Measurements from ENCODE around the gene IL17A.

The IL17A gene

DNA sequence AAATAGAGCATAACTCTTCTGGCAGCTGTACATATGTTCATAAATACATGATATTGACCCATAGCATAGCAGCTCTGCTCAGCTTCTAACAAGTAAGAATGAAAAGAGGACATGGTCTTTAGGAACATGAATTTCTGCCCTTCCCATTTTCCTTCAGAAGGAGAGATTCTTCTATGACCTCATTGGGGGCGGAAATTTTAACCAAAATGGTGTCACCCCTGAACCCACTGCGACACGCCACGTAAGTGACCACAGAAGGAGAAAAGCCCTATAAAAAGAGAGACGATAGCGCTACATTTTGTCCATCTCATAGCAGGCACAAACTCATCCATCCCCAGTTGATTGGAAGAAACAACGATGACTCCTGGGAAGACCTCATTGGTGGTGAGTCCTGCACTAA, at the start of gene IL17A:
Gene IL17A (plus strand): TSS at position 301 of the 400 bp plus-strand sequence. CDS start 57 bp downstream, at position 358.
- DNase-seq (ENCODE audit: low read depth in 2 of 2): no peak

DNA sequence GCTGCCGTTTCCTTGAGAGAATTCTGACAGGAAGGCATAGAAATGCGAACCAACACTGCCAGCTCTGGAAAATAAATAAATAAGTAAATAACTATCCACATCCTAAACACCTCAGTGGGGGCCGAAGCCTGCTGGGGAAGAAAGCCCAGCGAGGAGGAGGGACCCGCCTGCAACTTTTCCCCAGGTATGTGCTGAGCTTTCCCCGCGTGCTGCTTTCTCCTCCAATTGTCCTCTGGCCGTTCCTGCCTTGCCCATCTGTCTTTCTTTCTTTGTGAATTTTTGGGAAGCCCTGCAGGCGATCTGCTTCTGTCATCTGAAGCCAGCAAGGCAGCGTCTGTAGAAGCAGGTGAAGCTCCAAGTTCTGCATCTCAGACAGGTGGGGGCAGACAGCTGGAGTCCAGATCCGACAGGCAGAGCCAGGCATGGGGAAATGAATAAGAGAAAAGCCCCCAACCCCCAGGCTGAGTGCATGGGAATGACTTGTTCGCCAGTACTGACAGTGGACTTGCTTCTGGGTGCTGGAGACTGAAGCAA, 49.2 kb upstream of the IL17A start:
- DNase-seq (ENCODE audit: low read depth in 2 of 2): no peak

GRCh38 chr6:52138284-52138683, 47.9 kb upstream of the IL17A start:
- DNase-seq (ENCODE audit: low read depth in 2 of 2): no peak

- DNase-seq (ENCODE audit: low read depth in 2 of 2): no peak
These were observed 46.0 kb upstream of the IL17A start for GRCh38 chr6:52139985-52140680.

GRCh38 chr6:52141596-52141995, 44.6 kb upstream of the IL17A start:
- no peak for DNase-seq (ENCODE audit: low read depth in 2 of 2)

GRCh38 chr6:52142556-52142955, 43.6 kb upstream of the IL17A start:
- no peak for DNase-seq (ENCODE audit: low read depth in 2 of 2)

DNA sequence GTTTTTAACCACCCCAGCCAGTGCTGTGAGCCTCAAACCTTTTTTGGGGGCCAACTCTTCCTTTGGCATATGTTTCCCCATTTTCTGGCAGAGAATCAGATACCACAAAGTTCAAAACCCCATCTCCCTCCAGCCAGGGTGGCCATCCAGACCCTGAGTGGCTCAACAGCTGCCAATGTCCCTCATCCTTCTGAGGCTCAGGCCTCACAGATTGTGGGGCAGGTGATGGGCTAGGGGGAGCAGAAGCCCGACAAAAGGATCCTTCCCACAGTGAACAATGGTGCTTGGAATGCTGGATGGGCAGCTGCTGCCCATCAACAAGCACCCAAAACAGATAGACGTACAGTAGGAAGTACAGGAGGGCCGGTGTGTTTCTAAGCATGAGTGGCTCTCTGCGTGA, 42.6 kb upstream of the IL17A start:
- DNase-seq (ENCODE audit: low read depth in 2 of 2): no peak

DNA sequence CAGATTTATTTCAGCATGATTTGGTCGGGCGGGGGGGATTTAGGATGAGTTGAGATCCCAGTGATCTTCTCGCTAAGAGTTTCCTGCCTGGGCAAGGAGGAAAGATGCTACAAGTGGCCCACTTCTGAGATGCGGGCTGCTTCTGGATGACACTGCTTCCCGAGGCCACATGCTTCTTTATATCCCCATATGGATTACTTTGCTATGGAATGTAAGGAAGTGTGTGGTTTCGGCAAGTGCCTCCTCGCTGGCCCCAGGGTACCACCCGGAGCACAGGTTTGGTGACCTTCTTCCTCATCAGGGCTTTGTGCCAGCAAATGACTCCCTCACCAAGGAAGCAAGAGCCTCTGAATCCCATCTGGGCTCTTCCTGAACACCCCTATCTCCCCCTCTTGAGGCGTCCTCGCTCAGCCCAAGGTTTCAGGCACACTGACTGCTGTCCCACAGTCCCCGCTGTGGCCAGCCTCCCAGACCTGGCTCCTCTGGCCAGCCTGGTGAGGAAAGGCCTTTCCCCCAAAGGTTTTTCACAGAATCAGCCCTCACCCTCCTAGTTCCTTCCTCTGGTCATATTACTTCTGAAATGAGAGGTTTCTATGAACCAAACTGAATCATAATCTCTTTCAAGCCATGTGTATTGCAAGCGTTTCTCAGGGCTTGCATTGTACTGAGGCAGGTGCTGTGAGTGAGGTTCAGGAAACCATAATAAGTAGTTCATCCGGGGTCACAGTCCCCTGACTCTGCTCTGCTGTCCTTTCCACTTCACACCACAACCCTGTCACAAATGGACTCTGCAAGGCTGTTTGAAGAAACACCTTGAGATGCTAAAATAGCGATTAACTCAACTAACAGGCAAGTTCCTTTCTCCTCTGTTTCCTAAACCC, 41.7 kb upstream of the IL17A start:
- no peak for DNase-seq (ENCODE audit: low read depth in 2 of 2)

DNA sequence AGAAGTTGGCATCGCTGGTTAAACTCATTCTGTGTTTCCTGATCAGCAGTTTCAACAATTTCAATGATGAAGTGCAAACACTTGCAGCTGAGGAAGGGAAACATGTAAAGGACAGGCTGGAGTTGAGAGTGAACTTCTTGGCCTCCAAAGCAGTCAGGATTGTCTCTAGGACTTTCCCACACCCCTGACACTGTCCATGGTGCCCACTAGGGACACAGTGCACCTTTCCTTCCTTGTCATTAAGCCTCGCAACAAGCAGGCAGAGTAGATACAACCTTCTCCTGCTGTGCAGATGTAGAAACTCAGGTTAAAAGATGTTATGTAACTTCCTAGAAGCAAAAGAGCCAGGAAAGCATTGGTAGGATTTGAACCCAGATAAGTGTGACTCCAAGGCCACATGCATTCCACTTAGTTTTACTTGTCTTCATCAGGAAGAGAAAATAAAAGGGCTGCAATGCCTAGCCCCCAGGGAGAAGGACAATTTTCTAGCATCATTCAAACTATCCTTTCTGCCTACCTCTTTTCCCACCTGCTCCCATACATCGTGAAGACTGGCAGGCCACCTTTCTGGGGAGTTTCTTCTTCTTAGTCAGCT, 39.2 kb upstream of the IL17A start:
- DNase-seq (ENCODE audit: low read depth in 2 of 2): no peak

- no peak for DNase-seq (ENCODE audit: low read depth in 2 of 2)
These were observed 37.1 kb upstream of the IL17A start for GRCh38 chr6:52149076-52149475.

GRCh38 chr6:52149949-52150348, 36.2 kb upstream of the IL17A start:
- no peak for DNase-seq (ENCODE audit: low read depth in 2 of 2)

DNA sequence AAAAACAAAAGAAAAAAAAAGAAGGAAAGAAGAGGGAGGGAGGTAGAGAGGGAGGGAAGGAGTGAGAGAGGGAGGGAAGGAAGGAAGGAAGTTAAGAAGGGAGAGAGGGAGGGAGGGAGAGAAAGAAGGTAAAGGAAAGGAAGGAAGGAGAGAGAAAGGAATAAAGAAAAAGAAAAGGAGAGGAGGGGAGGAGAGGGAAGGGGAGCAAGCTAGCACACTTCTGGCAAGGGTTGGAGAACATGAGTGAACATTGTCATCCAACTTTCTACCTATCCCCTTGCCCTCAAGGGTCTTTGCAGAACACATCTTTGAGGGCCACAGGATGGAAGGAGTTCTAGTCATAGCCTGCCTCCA, 34.1 kb upstream of the IL17A start:
- DNase-seq (ENCODE audit: low read depth in 2 of 2): no peak

DNA sequence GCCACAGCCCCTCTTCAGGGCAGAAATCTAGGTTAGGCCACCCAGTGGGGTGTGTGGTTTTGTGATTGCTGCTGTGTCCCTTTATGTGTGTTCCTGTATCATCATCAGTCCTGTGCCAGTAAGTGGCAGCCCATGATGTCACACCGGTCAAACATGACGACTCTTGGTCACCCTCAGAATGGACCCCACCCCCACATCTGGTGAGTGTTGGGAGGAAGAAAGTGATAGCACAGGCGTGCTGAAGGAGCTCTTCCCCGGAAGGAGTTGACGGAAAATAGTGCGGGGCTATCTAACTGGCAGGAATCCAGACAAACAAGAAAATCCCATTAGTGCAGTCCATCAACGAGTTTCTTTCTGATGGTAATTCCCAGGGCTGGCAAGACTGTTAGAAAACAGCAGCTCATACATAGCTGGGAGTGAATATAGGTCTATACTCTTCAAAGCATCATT, 33.4 kb upstream of the IL17A start:
- no peak for DNase-seq (ENCODE audit: low read depth in 2 of 2)

GRCh38 chr6:52154381-52154780, 31.8 kb upstream of the IL17A start:
- DNase-seq (ENCODE audit: low read depth in 2 of 2): no peak

DNA sequence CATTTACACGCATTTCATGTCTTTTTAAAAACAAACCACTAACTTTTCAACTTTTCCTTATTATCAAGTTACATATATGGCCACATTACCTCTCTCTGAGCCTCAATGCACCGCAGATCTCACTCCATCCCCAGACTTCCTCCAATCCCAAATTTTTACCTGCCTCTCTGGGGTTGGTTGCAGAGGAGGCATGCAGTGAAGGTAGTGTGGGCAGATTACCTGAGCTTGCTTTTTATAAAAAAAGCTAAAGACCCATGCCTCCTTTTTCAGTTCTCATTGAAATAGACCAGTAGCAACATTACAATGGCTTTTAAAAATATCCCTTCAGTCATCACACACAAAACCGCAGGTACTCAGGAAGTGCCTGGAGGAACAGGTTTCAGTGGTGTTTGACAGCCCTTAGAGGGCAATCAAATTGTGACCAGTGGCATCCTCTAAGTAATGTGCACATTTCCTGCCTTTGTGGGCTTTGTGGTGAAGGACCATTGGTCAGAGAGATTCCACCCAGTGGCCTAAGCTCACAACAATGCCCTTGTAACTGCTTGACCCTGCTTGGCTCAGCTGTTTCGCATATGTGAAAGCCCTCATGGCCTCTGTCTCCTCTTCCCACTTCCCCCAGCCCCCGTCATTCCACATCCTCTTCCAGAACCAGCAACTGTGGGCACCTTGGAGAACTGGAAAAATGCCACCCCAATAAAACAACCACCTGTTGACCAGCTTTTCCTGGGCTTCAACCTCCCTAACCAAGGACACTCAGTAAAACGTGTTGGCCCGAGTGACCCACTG, 30.2 kb upstream of the IL17A start:
- DNase-seq (ENCODE audit: low read depth in 2 of 2): no peak

DNA sequence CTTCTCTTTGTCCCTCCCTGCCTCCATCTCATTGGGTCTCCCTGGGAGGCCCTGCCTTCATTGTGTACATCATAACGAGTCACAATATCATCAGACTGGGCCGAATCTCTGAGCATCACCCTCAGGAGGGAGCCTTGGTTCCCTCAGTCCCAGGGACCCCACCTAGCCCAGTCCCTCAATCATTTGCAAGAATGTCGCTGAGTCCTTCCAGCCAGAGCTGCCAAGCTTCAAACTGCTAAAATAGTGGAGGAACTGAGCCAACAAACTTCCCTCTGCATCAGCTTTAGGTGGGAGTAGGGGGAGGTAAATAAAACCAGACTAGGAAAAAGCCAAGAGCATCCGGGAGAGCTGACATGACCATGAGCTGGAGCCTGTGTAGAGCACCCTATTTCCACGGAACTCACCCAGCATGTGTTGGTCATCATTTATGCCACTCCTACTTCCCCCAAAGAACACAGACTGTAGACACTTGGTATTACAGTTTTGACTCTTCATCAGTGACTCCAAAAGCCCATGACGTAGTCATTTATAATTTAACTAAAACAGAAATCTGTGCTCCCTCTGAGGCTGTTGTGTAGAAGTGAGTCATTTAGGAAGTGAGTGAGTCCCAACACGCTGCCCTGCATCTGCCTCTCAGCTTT, 28.8 kb upstream of the IL17A start:
- DNase-seq (ENCODE audit: low read depth in 2 of 2): no peak

- DNase-seq (ENCODE audit: low read depth in 2 of 2): no peak
These were observed 25.6 kb upstream of the IL17A start for GRCh38 chr6:52160472-52161104.

- DNase-seq (ENCODE audit: low read depth in 2 of 2): no peak
These were observed 24.3 kb upstream of the IL17A start for GRCh38 chr6:52161689-52162438.

- no peak for DNase-seq (ENCODE audit: low read depth in 2 of 2)
These were observed 23.0 kb upstream of the IL17A start for GRCh38 chr6:52162940-52163908.
